Loucy (cell line): ENCODE measurements around the gene CYP46A1.

Experiments used
- H2AFZ ChIP-seq: fragments of 200-600 bp; sonication (generic); 2 replicates; pipeline ENCODE4 v1.6.0; 2016; ENCODE audit warnings: antibody characterized with exemption, mild to moderate bottlenecking, low read length, moderate library complexity
- H3F3A ChIP-seq: fragments of 200-600 bp; 2 replicates; pipeline ENCODE4 v1.6.0; 2016; ENCODE audit warnings: antibody characterized with exemption, low read depth, mild to moderate bottlenecking
- H3K27me3 ChIP-seq: fragments of 200-600 bp; sonication (generic); 2 replicates; pipeline ENCODE4 v1.6.1; 2014; ENCODE audit warnings: low read length, mild to moderate bottlenecking; ENCODE audit not compliant: insufficient read depth, poor library complexity, severe bottlenecking
- H3K36me3 ChIP-seq: fragments of 200-600 bp; sonication (generic); 2 replicates; pipeline ENCODE4 v1.6.1; 2016; ENCODE audit warnings: low read length; ENCODE audit not compliant: insufficient read depth
- H3K4me1 ChIP-seq: fragments of 200-600 bp; sonication (generic); 2 replicates; pipeline ENCODE4 v1.5.1; 2014; ENCODE audit warnings: low read length, mild to moderate bottlenecking; ENCODE audit not compliant: insufficient read depth, poor library complexity, severe bottlenecking
- H3K4me2 ChIP-seq: fragments of 200-600 bp; sonication (generic); 2 replicates; pipeline ENCODE4 v1.6.0; 2014; ENCODE audit warnings: antibody characterized with exemption, low read length, low read depth, mild to moderate bottlenecking; ENCODE audit not compliant: poor library complexity, severe bottlenecking
- H3K4me3 ChIP-seq: fragments of 200-600 bp; sonication (generic); 2 replicates; pipeline ENCODE4 v1.5.1; 2014; ENCODE audit warnings: low read length, mild to moderate bottlenecking, mixed read lengths; ENCODE audit not compliant: poor library complexity, severe bottlenecking
- H3K79me2 ChIP-seq: fragments of 200-600 bp; sonication (generic); 2 replicates; pipeline ENCODE4 v1.6.1; 2014; ENCODE audit warnings: low read length; ENCODE audit not compliant: insufficient read depth
- H3K9ac ChIP-seq: fragments of 200-600 bp; sonication (generic); 2 replicates; pipeline ENCODE4 v1.6.0; 2014; ENCODE audit warnings: mild to moderate bottlenecking, low read depth, low read length, moderate library complexity; ENCODE audit not compliant: poor library complexity, severe bottlenecking
- H3K9me2 ChIP-seq: fragments of 200-600 bp; sonication (generic); replicated peaks from 2 replicates; pipeline ENCODE4 v1.6.1; 2016; ENCODE audit warnings: low read depth, low read length, mixed read lengths
- H3K9me3 ChIP-seq: fragments of 200-600 bp; sonication (generic); 2 replicates; pipeline ENCODE4 v1.6.1; 2014; ENCODE audit warnings: mild to moderate bottlenecking, antibody characterized with exemption, low read length, low read depth; ENCODE audit not compliant: insufficient read depth
- H4K20me1 ChIP-seq: fragments of 200-600 bp; sonication (generic); 2 replicates; pipeline ENCODE4 v1.6.0; 2014; ENCODE audit warnings: antibody characterized with exemption, low read length, mild to moderate bottlenecking; ENCODE audit not compliant: insufficient read depth, poor library complexity, severe bottlenecking
- CTCF ChIP-seq: fragments of 200-600 bp; sonication (generic); conservative IDR thresholded peaks from 2 replicates; pipeline ENCODE4 v1.5.1; 2014; ENCODE audit warnings: mild to moderate bottlenecking, antibody characterized with exemption, low read length
- EZH2phosphoT487 ChIP-seq: fragments of 200-600 bp; IDR thresholded peaks from 2 replicates; pipeline ENCODE4 v1.6.1; 2018; ENCODE audit warnings: antibody characterized with exemption, mild to moderate bottlenecking, moderate library complexity, borderline replicate concordance

The CYP46A1 gene

GRCh38 chr14:99657645-99658155 lies 26.4 kb upstream of the CYP46A1 start:
- Histone ChIP-seq H3K79me2 (no peaks in the 10 kb centered on the region), H3K4me1 (no peaks in the 10 kb centered on the region), H3K9me2 (no peaks in the 10 kb centered on the region), H3K4me3 (no peak overlapping the region), H4K20me1 (no peaks in the 10 kb centered on the region), H3K27me3 (no peaks in the 10 kb centered on the region), H3F3A (no peaks in the 10 kb centered on the region), H3K36me3 (no peaks in the 10 kb centered on the region), H2AFZ (no peak overlapping the region), H3K9me3 (no peaks in the 10 kb centered on the region), H3K9ac (no peak overlapping the region), H3K4me2 (no peak overlapping the region)
- no peak for TF ChIP-seq CTCF
- TF ChIP-seq EZH2phosphoT487, result no peak

- no peak overlapping the region for H3K4me2 ChIP-seq
- no peaks in the 10 kb centered on the region for H3K9me3 ChIP-seq
- H3K27me3 ChIP-seq, result no peaks in the 10 kb centered on the region
- no peaks in the 10 kb centered on the region for H4K20me1 ChIP-seq
- no peaks in the 10 kb centered on the region for H3K79me2 ChIP-seq
- H3K36me3 ChIP-seq, result no peaks in the 10 kb centered on the region
- no peak overlapping the region for H3K9ac ChIP-seq
- no peak overlapping the region for H2AFZ ChIP-seq
- no peaks in the 10 kb centered on the region for H3F3A ChIP-seq
- TF ChIP-seq EZH2phosphoT487, result no peak
- no peak for TF ChIP-seq CTCF
- H3K9me2 ChIP-seq, result no peaks in the 10 kb centered on the region
- H3K4me1 ChIP-seq, result no peaks in the 10 kb centered on the region
- no peak overlapping the region for H3K4me3 ChIP-seq
Observed at GRCh38 chr14:99658218-99658845, 25.8 kb upstream of the CYP46A1 start.

- Histone ChIP-seq H3K36me3 (no peaks in the 10 kb centered on the region), H3K4me3 (no peak overlapping the region), H3K9me3 (no peaks in the 10 kb centered on the region), H3K79me2 (no peaks in the 10 kb centered on the region), H2AFZ (no peak overlapping the region), H3K4me1 (no peaks in the 10 kb centered on the region), H3K9me2 (no peaks in the 10 kb centered on the region), H3F3A (no peaks in the 10 kb centered on the region), H3K27me3 (no peaks in the 10 kb centered on the region), H3K4me2 (no peak overlapping the region), H3K9ac (no peak overlapping the region), H4K20me1 (no peaks in the 10 kb centered on the region)
- no peak for TF ChIP-seq CTCF
- TF ChIP-seq EZH2phosphoT487, result no peak
Observed at GRCh38 chr14:99659333-99659741, 24.8 kb upstream of the CYP46A1 start.
